ENCODE results near the gene STOM. TPM values are rescaled to one million over a fixed set of nuclear protein-coding genes. Genes with fewer than 3 reads are reported as not detected.

Gene STOM
- total and polyA plus RNA-seq, 8 donors: 35.3 to 238 (median 131) TPM

- WGBS, 5 donors: 87 to 96% (median 95%) methylated on average over 11 of the region's 11 CpGs
- H3K4me1 ChIP-seq: peaks cover 9 to 68% (median 45%) of the 10 kb centered on the region in 4 donors
- peak overlapping the region in 4 of 5 donors; percentile 43 to 96 (median 88) for H3K27ac ChIP-seq
- no peak overlapping the region for H3K4me3 ChIP-seq
- no peak for DNase-seq
- H3K36me3 ChIP-seq: peaks cover 65 to 97% (median 94%) of the 10 kb centered on the region in 4 donors
- TF ChIP-seq EP300 (IDR thresholded peaks at IDR 0.05) (no peak), CTCF (IDR thresholded peaks at IDR 0.05) (no peak), POLR2AphosphoS5 (IDR thresholded peaks at IDR 0.05) (no peak), POLR2A (IDR thresholded peaks at IDR 0.05) (no peak)
- H3K9me3 ChIP-seq: no peaks in the 10 kb centered on the region
- no peaks in the 10 kb centered on the region for H3K27me3 ChIP-seq
- intact Hi-C loops (cut with DNase I; ENCODE audit: low total_unique reads): loop anchor here (10.0 kb wide), 1 partner anchor 102 kb away; no protein-coding TSS in a partner anchor
Measured at GRCh38 chr9:121316852-121317373, 53.1 kb downstream of the STOM start.

GRCh38 chr9:121316378-121316777, 53.7 kb downstream of the STOM start:
- H3K4me1 ChIP-seq: peaks cover 9 to 63% (median 42%) of the 10 kb centered on the region in 4 donors
- no peaks in the 10 kb centered on the region for H3K27me3 ChIP-seq
- no peak overlapping the region for H3K4me3 ChIP-seq
- intact Hi-C loops (cut with DNase I; ENCODE audit: low total_unique reads): loop anchor here (10.0 kb wide), 1 partner anchor 102 kb away; no protein-coding TSS in a partner anchor
- TF ChIP-seq CTCF (IDR thresholded peaks at IDR 0.05): no peak
- TF ChIP-seq POLR2AphosphoS5 (IDR thresholded peaks at IDR 0.05): no peak
- no peak for TF ChIP-seq POLR2A (IDR thresholded peaks at IDR 0.05)
- no peak for TF ChIP-seq EP300 (IDR thresholded peaks at IDR 0.05)
- DNase-seq: no peak
- WGBS, 5 donors: 90 to 96% (median 93%) methylated on average over 6 of the region's 6 CpGs
- peaks cover 71 to 97% (median 94%) of the 10 kb centered on the region in 4 donors for H3K36me3 ChIP-seq
- peak overlapping the region in 4 of 5 donors; percentile 43 to 96 (median 88) for H3K27ac ChIP-seq
- H3K9me3 ChIP-seq: no peaks in the 10 kb centered on the region

- peak overlapping the region in 2 of 5 donors; percentile 1 to 50 for H3K27ac ChIP-seq
- H3K4me1 ChIP-seq: peaks cover 3 to 49% (median 21%) of the 10 kb centered on the region in 4 donors
- no peaks in the 10 kb centered on the region for H3K9me3 ChIP-seq
- no peaks in the 10 kb centered on the region for H3K27me3 ChIP-seq
- WGBS, 5 donors: 97 to 98% (median 98%) methylated on average over 10 of the region's 10 CpGs
- intact Hi-C loops (cut with DNase I; ENCODE audit: low total_unique reads): loop anchor here (10.0 kb wide), 1 partner anchor 99 kb away; no protein-coding TSS in a partner anchor
- H3K36me3 ChIP-seq: peaks cover 73 to 100% (median 100%) of the 10 kb centered on the region in 4 donors
- TF ChIP-seq POLR2A (IDR thresholded peaks at IDR 0.05) (no peak), CTCF (IDR thresholded peaks at IDR 0.05) (no peak), EP300 (IDR thresholded peaks at IDR 0.05) (no peak)
- DNase-seq: no peak
- H3K4me3 ChIP-seq: no peak overlapping the region
Measured at GRCh38 chr9:121313458-121314152, 56.4 kb downstream of the STOM start.

GRCh38 chr9:121312169-121312568, 57.9 kb downstream of the STOM start:
- intact Hi-C loops (cut with DNase I; ENCODE audit: low total_unique reads): loop anchor here (10.0 kb wide), 1 partner anchor 97 kb away; no protein-coding TSS in a partner anchor
- H3K4me3 ChIP-seq: no peak overlapping the region
- no peaks in the 10 kb centered on the region for H3K9me3 ChIP-seq
- WGBS, 5 donors: 91 to 96% (median 93%) methylated on average over 15 to 17 of the region's 17 CpGs
- H3K27ac ChIP-seq: peak overlapping the region in 2 of 5 donors; percentile 1 to 50
- TF ChIP-seq POLR2A (IDR thresholded peaks at IDR 0.05) (no peak), CTCF (IDR thresholded peaks at IDR 0.05) (no peak), POLR2AphosphoS5 (IDR thresholded peaks at IDR 0.05) (no peak)
- H3K36me3 ChIP-seq: peaks cover 70 to 100% (median 100%) of the 10 kb centered on the region in 4 donors
- DNase-seq: no peak
- no peaks in the 10 kb centered on the region for H3K27me3 ChIP-seq
- H3K4me1 ChIP-seq: peaks cover 0 to 35% (median 14%) of the 10 kb centered on the region in 4 donors

Data from stomach (tissue), 9 donors.